HepG2 (cell line): Measurements from ENCODE around the gene MAN1A1.

ENCODE experiments used
- BCL6 ChIP-seq: IDR thresholded peaks from 2 replicates; pipeline ENCODE4 v1.6.1; 2016; ENCODE audit warnings: missing genetic modification reagents, missing compliant biosample characterization
- GABPA ChIP-seq, 2 experiments: IDR thresholded peaks; 2 replicates each; pipeline ENCODE4 v1.6.1; 2011 to 2016; ENCODE audit warnings: low read depth in 2 of 2, low read length in 1 of 2, missing biosample characterization in 1 of 2, missing genetic modification characterization in 1 of 2
- KLF16 ChIP-seq, 2 experiments: sonication (generic) in 1 of 2; formaldehyde crosslinking in 1 of 2; IDR thresholded peaks; 2 replicates each; pipeline versions ENCODE4 v1.6.1 to v1.8.0; 2016 to 2023; ENCODE audit warnings: missing genetic modification reagents in 2 of 2, missing compliant biosample characterization in 1 of 2
- ZNF652 ChIP-seq: IDR thresholded peaks from 2 replicates; pipeline ENCODE4 v1.6.1; 2016; ENCODE audit warnings: low read depth, borderline replicate concordance
- ZNF790 ChIP-seq: sonication (generic); formaldehyde crosslinking; IDR thresholded peaks from 2 replicates; pipeline ENCODE4 v1.8.0; 2022; ENCODE audit warnings: missing genetic modification reagents, mild to moderate bottlenecking, borderline replicate concordance
- ZNF792 ChIP-seq: IDR thresholded peaks from 2 replicates; pipeline ENCODE4 v1.6.1; 2016
- TF ChIP-seq, protein P1 (sequence below): sonication (generic); formaldehyde crosslinking; IDR thresholded peaks from 2 replicates; pipeline ENCODE4 v1.4.0; 2020; ENCODE audit warnings: mild to moderate bottlenecking, missing genetic modification reagents

DNA sequence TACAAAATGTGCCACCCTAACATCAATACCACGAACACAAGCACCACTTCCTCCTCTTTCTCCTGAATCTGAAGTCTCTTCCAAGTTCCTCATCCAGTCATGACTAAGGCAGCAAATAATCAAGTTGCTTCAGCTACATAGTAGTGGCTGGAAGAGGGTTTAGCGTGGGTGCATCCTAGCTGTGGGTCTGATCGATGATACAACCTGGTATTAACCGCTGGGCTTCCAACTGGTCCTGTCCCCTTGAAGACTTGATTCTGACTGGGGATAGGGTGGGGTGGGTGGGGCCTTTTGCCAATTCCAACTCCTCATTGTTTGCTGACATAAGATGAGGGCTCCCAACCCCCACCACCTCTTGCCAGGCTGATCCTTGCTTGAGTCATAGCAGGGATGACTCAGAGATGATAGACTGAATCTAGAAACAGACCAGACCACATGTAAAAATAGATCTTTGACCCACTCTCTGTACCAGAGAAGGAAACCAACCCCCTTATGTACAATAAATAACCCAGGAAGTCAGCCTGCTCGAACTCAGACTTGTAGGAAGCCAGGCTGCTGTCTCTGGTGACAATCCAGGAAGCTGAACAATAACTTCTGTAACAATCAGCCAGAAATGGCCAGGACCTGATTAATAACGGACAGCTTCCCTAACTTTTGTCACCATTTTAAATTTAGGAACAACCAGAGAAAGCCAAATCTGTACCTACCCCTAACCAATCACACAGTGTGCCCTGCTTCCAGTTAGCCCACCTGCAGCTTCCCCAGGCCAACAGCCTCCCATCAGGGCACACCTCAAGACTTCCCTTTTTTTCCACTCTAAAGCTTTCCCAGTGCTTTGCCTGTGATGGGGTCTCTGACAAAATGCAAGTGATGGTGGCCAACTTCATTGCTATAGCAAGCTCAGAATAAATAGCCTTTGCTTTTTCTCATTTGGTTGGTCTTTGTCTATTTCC, 202.2 kb downstream of the MAN1A1 start:
- TF ChIP-seq, protein P1, sequence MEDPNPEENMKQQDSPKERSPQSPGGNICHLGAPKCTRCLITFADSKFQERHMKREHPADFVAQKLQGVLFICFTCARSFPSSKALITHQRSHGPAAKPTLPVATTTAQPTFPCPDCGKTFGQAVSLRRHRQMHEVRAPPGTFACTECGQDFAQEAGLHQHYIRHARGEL = no peak
- TF ChIP-seq KLF16 (CRISPR knock-in tag; IDR thresholded peaks at IDR 0.05) (no peak), ZNF652 (CRISPR knock-in tag) (no peak), ZNF790 (CRISPR knock-in tag) (0 out of 2 replicates have a peak, but pooled peaks have one; percentile 40), GABPA (IDR thresholded peaks at IDR 0.05; ENCODE audit: low read depth, low read length) (no peak), GABPA (CRISPR knock-in tag; IDR thresholded peaks at IDR 0.05; ENCODE audit: low read depth) (no peak; the same call in 1 of the 2 replicates), BCL6 (CRISPR knock-in tag) (no peak), ZNF792 (peak; percentile 100)
